Iris pigment epithelial cell (primary cell): ENCODE data around the gene NUP210.
A peak's percentile ranks its signal among the peaks of the same experiment; 100 is the strongest.

Experiments used
- DNase-seq: peaks from one replicate; pipeline ENCODE4 v3.0.0-alpha.2; 2011; ENCODE audit warnings: low read depth

The NUP210 gene

GRCh38 chr3:13288732-13289718 lies 131.1 kb downstream of the NUP210 start:
- DNase-seq: no peak

- no peak for DNase-seq
These were observed 132.3 kb downstream of the NUP210 start for GRCh38 chr3:13287833-13288232.

- no peak for DNase-seq
These were observed 133.2 kb downstream of the NUP210 start for GRCh38 chr3:13286873-13287272.

- DNase-seq: no peak
These were observed 135.0 kb downstream of the NUP210 start for GRCh38 chr3:13285007-13285567.

- no peak for DNase-seq
These were observed 136.3 kb downstream of the NUP210 start for GRCh38 chr3:13283877-13284264.

- peak; percentile 15 for DNase-seq
These were observed 136.9 kb downstream of the NUP210 start for GRCh38 chr3:13282986-13283876.

- no peak for DNase-seq
These were observed 137.7 kb downstream of the NUP210 start for GRCh38 chr3:13282358-13282985.

- DNase-seq: peak; percentile 9
These were observed 138.4 kb downstream of the NUP210 start for GRCh38 chr3:13281507-13282357.

GRCh38 chr3:13280811-13281506 lies 139.2 kb downstream of the NUP210 start:
- no peak for DNase-seq

GRCh38 chr3:13280122-13280790 lies 139.9 kb downstream of the NUP210 start:
- no peak for DNase-seq

GRCh38 chr3:13279532-13279910 lies 140.6 kb downstream of the NUP210 start:
- no peak for DNase-seq

- DNase-seq: peak; percentile 24
These were observed 141.2 kb downstream of the NUP210 start for GRCh38 chr3:13278783-13279531.

GRCh38 chr3:13277860-13278531 lies 142.1 kb downstream of the NUP210 start:
- no peak for DNase-seq

- DNase-seq: no peak
These were observed 142.8 kb downstream of the NUP210 start for GRCh38 chr3:13277196-13277813.

- DNase-seq: no peak
These were observed 143.5 kb downstream of the NUP210 start for GRCh38 chr3:13276438-13277195.

GRCh38 chr3:13275376-13276005 lies 144.6 kb downstream of the NUP210 start:
- DNase-seq: no peak
